HG03354 (cell line): ENCODE measurements around the gene ZBTB20.

Experiments used
- ATAC-seq: cut with Tn5 transposase; IDR thresholded peaks from one replicate; pipeline ENCODE4 v1.9.1; 2021; ENCODE audit warnings: mild to moderate bottlenecking; ENCODE audit not compliant: unreplicated experiment, poor library complexity, severe bottlenecking

Gene ZBTB20

GRCh38 chr3:115095236-115095635, 51.9 kb downstream of the ZBTB20 start:
- no peak for ATAC-seq

GRCh38 chr3:115092220-115092791, 54.8 kb downstream of the ZBTB20 start:
- peak; percentile 89 for ATAC-seq

- ATAC-seq = no peak
Measured at GRCh38 chr3:115090712-115091111, 56.4 kb downstream of the ZBTB20 start.

GRCh38 chr3:115089481-115089880, 57.6 kb downstream of the ZBTB20 start:
- ATAC-seq = no peak

GRCh38 chr3:115087512-115087911, 59.6 kb downstream of the ZBTB20 start:
- ATAC-seq = no peak

GRCh38 chr3:115086344-115086743, 60.7 kb downstream of the ZBTB20 start:
- no peak for ATAC-seq

- peak; percentile 49 for ATAC-seq
Measured at GRCh38 chr3:115085197-115085865, 61.8 kb downstream of the ZBTB20 start.

- ATAC-seq = no peak
Measured at GRCh38 chr3:115084686-115085085, 62.4 kb downstream of the ZBTB20 start.

GRCh38 chr3:115082260-115082659, 64.8 kb downstream of the ZBTB20 start:
- ATAC-seq = no peak

GRCh38 chr3:115081444-115081843, 65.6 kb downstream of the ZBTB20 start:
- no peak for ATAC-seq

- ATAC-seq = no peak
Measured at GRCh38 chr3:115077501-115078250, 69.4 kb downstream of the ZBTB20 start.

GRCh38 chr3:115074502-115074901, 72.6 kb downstream of the ZBTB20 start:
- ATAC-seq = no peak

- ATAC-seq = no peak
Measured at GRCh38 chr3:115072265-115073021, 74.6 kb downstream of the ZBTB20 start.

- ATAC-seq = no peak
Measured at GRCh38 chr3:115071601-115072000, 75.5 kb downstream of the ZBTB20 start.

- no peak for ATAC-seq
Measured at GRCh38 chr3:115071166-115071565, 75.9 kb downstream of the ZBTB20 start.

- no peak for ATAC-seq
Measured at GRCh38 chr3:115068799-115069198, 78.3 kb downstream of the ZBTB20 start.

- ATAC-seq = no peak
Measured at GRCh38 chr3:115062412-115062956, 84.6 kb downstream of the ZBTB20 start.

GRCh38 chr3:115062009-115062408, 85.1 kb downstream of the ZBTB20 start:
- ATAC-seq = no peak

- ATAC-seq = no peak
Measured at GRCh38 chr3:115052906-115053305, 94.2 kb downstream of the ZBTB20 start.

- ATAC-seq = no peak
Measured at GRCh38 chr3:115042351-115042750, 104.7 kb downstream of the ZBTB20 start.
